NCI-H2107 (cell line): ENCODE measurements around the gene TMEM121B.
"Not testable (repeated sequence)": the region's sequence is repeated elsewhere in the genome, so short reads cannot be mapped to it uniquely, and the experiment has no call there.

Source experiments
- DNase-seq: peaks from one replicate; lab custom pipeline; 2025; lab: John Stamatoyannopoulos, UW

TMEM121B gene

DNA sequence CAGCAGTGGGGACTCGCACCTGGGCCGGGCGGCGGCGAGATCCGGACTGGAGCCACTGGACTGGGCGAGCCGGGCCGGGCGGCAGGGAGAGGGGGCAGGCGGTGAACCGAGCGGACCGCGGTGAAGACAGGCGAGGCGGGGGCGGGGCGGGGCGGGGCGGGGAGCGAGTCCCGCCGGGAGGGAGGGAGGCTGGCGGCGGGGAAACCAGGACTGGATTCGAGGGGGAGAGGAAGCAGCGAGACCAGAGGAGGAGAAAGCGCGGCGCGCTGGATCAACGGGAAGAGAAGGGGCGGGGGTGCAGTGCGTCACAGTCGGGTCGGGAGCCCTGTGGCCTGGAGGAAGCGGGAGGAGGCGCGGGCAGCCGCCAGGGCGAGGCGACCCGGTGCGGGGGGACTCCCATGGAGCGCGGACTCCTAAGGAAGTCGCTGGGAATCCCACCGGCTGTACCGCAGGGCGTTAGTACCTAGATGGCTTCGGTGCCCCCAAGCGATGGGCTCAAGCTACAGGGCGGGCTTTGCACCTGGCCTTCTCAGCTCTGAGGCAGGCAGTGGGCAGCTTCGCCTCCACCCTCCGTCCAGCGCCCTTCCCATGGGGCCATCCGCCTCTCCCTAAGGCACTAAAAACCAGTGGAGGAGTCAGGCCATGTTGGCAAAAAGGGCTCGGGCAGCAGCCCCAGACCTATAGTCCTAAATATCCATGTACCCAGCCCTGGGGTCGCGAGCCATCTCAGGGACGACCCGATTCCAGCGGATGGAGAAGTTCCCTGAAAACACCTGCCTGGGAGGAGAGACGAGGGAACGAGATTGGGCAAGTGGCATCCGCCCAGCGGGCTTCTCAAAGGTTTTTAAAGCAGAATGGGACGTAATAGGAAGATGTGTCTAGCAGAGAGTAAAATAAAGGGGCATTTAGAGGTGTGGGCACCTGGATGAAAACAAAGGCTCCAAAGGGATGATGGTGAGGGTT, at the start of gene TMEM121B:
Gene TMEM121B, minus strand, starts transcription at position 128 of the 963 bp plus-strand sequence. CDS start 233 bp downstream, outside the sequence.
- peak; percentile 45 for DNase-seq

DNA sequence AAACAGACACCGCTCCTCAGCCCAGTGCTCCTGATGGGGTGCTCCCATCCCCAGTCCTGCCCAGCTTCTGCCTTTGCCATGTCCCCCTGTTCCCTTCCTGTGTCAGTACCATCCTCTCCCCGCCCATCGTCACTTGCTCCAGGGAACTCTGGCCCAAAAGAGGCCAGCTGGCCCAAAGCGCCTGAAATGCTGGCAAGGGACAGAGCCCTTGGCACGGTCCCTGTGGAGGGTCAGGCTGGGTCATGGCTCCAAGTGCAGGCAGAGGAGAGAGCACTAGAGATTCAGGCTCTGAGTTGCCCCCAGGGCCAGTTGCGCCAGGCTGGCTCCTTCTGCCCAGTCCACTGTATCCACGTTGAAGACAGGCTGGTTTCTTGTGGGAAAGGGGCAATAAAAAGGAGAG, 46.3 kb upstream of the TMEM121B start:
- no peak for DNase-seq

GRCh38 chr22:17164392-17165024, 43.3 kb upstream of the TMEM121B start:
- DNase-seq = no peak

DNA sequence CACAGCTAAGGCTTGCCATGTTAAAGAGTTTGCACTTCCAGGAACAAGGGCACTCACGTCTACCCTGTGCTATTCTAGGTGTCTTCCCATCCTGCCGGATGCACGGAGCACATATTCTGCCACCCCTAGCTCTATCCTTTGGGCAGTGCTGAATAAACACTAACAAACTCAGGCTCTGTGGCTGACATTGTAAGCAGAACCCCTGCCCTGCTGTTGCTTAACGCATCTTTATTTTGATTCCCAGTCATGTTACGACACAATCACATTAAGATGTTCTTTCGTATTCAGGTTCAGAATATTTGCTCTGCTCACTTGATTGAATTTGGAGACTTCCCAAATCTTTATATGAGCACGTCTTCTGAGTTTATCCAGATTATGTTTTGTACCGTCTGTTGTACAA, 41.6 kb upstream of the TMEM121B start:
- DNase-seq = no peak

DNA sequence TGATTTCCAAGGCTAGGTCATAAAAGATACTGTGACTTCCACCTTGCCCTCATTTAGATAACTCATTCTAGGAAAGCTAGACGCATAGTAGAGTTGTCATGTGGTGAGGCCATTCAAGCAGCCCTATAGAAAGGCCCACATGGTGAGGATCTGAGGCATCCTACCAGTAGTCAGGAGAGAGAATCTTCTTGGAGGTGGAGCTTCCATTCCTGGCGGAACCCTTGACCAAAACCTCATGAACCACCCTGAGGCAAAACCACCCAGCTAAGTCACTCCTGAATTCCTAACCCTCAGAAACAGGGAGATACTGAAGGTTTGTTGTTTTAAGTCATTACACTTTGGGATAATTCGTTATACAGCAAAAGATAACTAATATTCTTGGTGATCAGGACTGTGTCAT, 40.8 kb upstream of the TMEM121B start:
- DNase-seq = no peak

DNA sequence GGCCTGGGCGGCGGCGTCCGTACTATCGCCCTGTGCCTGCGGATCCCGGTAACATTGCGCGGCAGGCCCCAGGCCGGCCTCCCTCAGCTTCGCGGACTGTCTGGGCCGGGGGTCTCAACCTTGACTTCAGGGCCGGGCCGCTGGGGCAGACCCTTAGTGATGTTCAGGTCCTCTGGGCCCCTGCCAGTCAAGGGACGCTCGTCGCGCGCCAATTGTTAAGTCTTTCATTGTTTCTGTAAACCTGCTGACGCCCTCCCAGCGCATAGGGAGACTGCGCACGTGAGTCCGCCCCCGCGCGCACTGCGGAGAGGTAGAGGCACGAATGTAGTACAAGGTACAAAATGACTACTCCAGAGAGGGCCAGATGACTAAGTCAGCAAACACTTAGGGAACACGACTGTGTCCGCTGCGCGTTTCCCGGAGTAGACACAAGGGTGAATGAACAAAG, 38.4 kb upstream of the TMEM121B start:
- no peak for DNase-seq

GRCh38 chr22:17158568-17159503, 37.7 kb upstream of the TMEM121B start, which contains the start of gene HDHD5:
Gene HDHD5, minus strand, starts transcription at chr22:17159277. Its CDS starts 26 bp downstream, at chr22:17159251.
- peak; percentile 47 for DNase-seq

DNA sequence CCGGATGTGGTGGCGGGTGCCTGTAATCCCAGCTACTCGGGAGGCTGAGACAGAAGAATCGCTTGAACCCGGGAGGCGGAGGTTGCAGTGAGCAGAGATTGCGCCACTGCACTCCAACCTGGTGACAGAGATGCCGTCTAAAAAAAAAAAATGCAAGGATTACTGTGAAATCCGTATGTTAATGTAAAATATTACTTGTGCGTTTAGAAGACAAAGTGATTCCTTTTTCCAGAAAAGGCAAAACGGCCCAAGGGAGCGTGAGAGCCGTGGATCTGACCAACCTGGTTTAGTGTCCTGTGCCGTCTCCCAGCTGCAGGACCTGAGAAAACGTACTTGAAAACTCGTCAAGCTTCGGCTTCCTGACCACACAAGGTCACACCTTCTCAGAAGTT, 37.0 kb upstream of the TMEM121B start:
- DNase-seq = no peak

DNA sequence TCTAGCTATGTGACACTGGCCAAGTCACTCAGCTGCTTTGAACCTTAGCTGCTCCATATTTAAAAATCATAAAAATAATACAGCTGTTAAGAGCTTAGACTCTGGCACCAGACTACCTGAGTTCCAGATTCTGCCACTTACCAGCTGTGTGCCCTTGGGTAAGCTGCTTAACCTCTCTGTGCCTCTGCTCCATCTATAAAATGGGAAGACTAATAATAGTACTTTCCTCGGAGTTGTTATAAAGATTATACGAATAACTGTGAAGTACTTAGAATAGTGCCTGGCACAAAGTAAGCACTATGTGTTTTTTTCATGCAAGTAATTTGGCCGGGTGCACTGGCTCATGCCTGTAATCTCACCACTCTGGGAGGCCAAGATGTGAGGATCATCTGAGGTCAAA, 36.6 kb upstream of the TMEM121B start:
- no peak for DNase-seq

- no peak for DNase-seq
These were observed 34.8 kb upstream of the TMEM121B start for GRCh38 chr22:17155941-17156340.

GRCh38 chr22:17152971-17153370, 31.8 kb upstream of the TMEM121B start:
- DNase-seq = no peak

GRCh38 chr22:17152340-17152739, 31.2 kb upstream of the TMEM121B start:
- DNase-seq = no peak

DNA sequence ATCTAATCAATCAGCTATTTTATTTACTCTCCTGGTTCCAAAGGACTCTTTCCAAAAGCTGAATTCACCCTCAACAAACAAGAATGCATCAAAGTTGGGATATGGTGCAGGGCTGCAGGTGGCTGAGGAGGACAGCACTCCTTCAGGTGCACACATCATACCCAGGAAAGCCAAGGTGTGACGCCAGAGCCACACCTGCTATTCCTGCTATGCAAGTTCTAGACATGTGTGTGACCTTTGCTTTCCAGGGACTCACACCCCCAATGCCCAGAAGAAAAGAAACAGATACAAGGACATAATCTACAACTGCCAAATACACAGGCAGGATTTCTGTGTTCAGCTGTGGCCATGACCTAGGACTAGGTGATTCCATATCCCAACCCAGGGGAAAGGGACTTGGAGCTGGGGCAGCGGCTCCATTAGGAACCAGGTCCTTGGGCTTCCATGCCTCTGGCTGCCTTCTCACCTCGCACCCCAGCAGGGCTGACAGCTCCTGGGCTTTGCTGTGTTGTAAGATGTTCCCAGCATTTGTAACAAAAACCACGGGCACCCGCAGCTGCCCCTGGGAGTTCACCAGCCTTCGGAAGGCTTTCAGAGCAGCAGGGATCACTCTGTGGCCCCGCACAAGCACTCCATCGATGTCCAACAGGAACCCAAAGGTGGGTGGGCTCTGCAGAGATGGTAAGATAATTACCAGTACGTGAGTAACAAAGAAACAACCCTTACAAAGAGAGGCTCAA, 28.1 kb upstream of the TMEM121B start:
- DNase-seq = no peak

GRCh38 chr22:17147458-17147857, 26.3 kb upstream of the TMEM121B start:
- DNase-seq = not testable (repeated sequence)

- DNase-seq = no peak
These were observed 24.0 kb upstream of the TMEM121B start for GRCh38 chr22:17145021-17145680.

DNA sequence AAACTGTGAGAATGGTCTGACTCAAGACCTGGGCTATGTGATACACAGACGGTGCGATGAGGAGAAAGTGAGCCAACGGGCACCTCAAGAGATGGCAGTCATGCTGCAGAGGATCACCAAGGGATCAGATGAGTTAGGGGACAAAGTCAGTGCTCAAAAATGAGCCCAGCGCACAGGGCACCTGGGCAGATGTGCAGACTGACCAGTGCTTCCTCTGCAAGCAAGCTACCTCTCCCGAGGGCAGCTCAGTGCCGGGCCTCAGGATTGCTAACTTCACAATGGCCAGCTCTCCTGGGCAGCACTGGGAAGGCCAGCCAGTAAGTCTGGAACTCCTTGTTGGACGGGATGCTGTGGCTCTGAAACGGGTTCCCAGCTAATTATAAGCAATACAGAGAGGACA, 22.7 kb upstream of the TMEM121B start:
- DNase-seq = no peak

- DNase-seq = no peak
These were observed 21.9 kb upstream of the TMEM121B start for GRCh38 chr22:17143101-17143500.

DNA sequence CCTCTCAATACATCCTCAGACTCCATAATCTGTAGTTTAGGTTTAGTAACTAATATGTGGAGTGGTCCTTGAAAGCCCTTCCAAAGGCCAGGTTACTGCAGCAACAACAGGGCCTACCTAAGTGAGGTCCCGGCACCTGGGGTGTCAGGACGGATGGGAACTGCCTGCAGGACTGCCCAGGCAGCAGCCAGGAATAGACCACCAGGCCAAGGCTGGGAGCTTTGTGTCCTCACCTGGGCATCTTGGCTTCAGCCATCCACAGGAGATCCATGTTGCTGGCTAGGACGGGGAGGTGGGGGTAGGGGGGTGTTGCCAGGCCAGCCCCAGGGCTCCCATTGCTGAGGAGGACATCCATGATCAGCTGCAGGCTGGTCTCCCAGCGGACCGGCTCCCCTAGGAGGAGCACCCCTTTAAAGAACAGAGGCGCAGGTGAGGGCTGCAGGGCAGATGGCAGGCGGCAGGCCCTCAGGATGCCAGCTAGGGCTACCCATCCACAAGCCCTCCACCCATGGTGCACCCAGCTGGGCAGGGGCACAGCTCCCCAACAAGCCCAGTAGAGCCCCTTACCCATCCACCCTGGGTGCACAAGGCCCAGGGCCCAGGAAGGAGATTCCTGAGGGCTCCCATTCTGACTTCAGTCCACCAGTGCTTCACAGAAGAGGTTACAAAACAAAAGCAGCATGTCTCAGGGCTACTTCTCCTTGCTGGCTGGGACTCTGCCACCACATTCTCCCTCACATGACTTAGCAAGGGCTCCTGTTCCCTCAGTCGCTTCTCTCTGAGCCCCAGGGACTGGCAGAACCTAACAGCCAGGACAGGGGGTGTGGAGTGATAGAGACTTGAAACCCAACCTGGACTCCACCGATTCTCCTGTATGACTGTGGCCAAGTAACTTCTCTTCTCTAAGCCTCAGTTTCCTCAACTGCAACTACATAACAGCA, 19.9 kb upstream of the TMEM121B start:
- DNase-seq = no peak

GRCh38 chr22:17140022-17140421, 18.9 kb upstream of the TMEM121B start:
- DNase-seq = no peak

DNA sequence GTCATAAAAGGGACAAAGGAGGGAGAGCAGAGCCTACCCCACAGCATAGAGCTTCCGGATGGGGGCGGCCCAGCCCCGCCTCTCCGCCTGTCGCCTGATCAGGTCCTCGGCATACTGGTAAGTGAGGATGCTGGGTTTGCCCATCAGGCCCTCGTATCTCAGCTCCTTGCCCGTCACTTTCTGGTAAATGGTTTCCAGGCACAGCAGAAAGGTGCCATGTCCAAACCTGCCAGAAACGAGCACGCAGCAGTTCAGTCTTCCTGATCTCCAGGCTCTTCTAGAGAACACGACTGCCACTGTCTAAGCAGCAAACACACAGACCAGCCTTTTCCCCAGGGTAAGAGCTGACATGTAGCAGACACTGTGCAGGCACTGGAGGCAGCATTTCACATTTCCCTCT, 17.4 kb upstream of the TMEM121B start:
- DNase-seq = no peak
